MCF 10A (cell line): ENCODE measurements around the gene GABRG3. TPM values are rescaled to one million over a fixed set of nuclear protein-coding genes. Genes with fewer than 3 reads are reported as not detected.

Experiments
- BruUV-seq: library from RNA; stranded (reverse); fragments of 400-500 nt; replicated peaks from 2 replicates; lab custom pipeline; 2021; lab: Mats Ljungman, UMichigan
- CTCF ChIA-PET: fragments of 300-600 bp; sonication (Branson Sonifier 250); formaldehyde crosslinking; extraction: SDS; loops from one replicate; lab custom pipeline; 2021; ENCODE audit warnings: antibody characterized with exemption, inconsistent platforms; lab: Yijun Ruan, JAX
- POLR2A ChIA-PET: fragments of 300-600, 350-650 bp; sonication (Branson Sonifier 250); formaldehyde crosslinking; extraction: SDS; loops from one replicate; lab custom pipeline; 2020; ENCODE audit warnings: antibody characterized with exemption, inconsistent platforms; lab: Yijun Ruan, JAX
- DNase-seq: peaks from one replicate; pipeline ENCODE4 v3.0.0-alpha.2; 2018; ENCODE audit not compliant: unreplicated experiment
- H3K27ac Mint-ChIP-seq: one replicate; pipeline ENCODE4 v1.8.0; 2022; ENCODE audit warnings: mild to moderate bottlenecking, low read depth, mixed read lengths; ENCODE audit not compliant: unreplicated experiment
- H3K27me3 Mint-ChIP-seq: one replicate; pipeline ENCODE4 v1.8.0; 2022; ENCODE audit warnings: mixed read lengths; ENCODE audit not compliant: insufficient read depth, unreplicated experiment
- H3K36me3 Mint-ChIP-seq: one replicate; pipeline ENCODE4 v1.8.0; 2022; ENCODE audit warnings: mild to moderate bottlenecking, moderate library complexity, mixed read lengths; ENCODE audit not compliant: insufficient read depth, unreplicated experiment
- H3K4me1 Mint-ChIP-seq: one replicate; pipeline ENCODE4 v1.8.0; 2022; ENCODE audit warnings: mixed read lengths; ENCODE audit not compliant: insufficient read depth, unreplicated experiment
- H3K4me3 Mint-ChIP-seq: one replicate; pipeline ENCODE4 v1.8.0; 2022; ENCODE audit warnings: mild to moderate bottlenecking, moderate library complexity, mixed read lengths; ENCODE audit not compliant: unreplicated experiment
- H3K9me3 Mint-ChIP-seq: one replicate; pipeline ENCODE4 v1.8.0; 2022; ENCODE audit warnings: mixed read lengths; ENCODE audit not compliant: unreplicated experiment
- intact Hi-C: fragments of 100-400 bp; cut with micrococcal nuclease; formaldehyde crosslinking; loops from 2 replicates; pipeline ENCODE4 v1.14.1; 2022
- total RNA-seq: library from RNA; stranded (reverse); gene quantifications from 2 replicates; pipeline ENCODE4 v1.2.3, GENCODE V29; 2022
- TF ChIP-seq, protein P1 (sequence below): fragments of 200-600 bp; IDR thresholded peaks from one replicate; pipeline ENCODE4 v1.8.0; 2022; ENCODE audit warnings: antibody characterized with exemption, mild to moderate bottlenecking; ENCODE audit not compliant: unreplicated experiment

GABRG3 gene
- total RNA-seq, 1 experiment from 2014 or later = not detected

DNA sequence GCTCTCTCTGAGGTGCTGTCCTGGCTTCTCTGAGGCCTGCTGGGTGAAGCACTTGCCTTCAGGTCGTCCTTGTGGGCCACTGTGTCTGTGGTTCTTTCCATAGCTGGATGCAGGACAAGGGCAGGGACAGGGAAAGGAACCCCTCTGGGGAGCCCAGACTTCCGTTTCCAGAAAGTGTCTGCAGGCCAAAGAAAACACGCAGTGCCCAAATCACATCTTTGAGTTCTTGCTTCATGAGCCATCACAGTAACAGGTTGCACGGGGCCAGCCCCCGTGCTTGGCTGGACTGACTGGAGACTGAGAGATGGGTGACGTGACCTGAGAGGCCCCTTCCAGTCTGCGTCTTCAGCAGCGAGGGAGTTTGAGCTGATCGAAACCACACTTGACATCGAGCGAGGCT is 115.8 kb downstream of the GABRG3 start:
- ChIA-PET CTCF (no interaction called here), POLR2A (no interaction called here)
- H3K36me3 Mint-ChIP-seq = no peaks in the 10 kb centered on the region
- no peaks in the 10 kb centered on the region for H3K4me1 Mint-ChIP-seq
- intact Hi-C loops = no loop called here
- no peak overlapping the region for H3K4me3 Mint-ChIP-seq
- no TSS peak for BruUV-seq
- H3K9me3 Mint-ChIP-seq = peaks cover 18% of the 10 kb centered on the region
- H3K27ac Mint-ChIP-seq = no peak overlapping the region
- H3K27me3 Mint-ChIP-seq = no peaks in the 10 kb centered on the region
- TF ChIP-seq, protein P1, sequence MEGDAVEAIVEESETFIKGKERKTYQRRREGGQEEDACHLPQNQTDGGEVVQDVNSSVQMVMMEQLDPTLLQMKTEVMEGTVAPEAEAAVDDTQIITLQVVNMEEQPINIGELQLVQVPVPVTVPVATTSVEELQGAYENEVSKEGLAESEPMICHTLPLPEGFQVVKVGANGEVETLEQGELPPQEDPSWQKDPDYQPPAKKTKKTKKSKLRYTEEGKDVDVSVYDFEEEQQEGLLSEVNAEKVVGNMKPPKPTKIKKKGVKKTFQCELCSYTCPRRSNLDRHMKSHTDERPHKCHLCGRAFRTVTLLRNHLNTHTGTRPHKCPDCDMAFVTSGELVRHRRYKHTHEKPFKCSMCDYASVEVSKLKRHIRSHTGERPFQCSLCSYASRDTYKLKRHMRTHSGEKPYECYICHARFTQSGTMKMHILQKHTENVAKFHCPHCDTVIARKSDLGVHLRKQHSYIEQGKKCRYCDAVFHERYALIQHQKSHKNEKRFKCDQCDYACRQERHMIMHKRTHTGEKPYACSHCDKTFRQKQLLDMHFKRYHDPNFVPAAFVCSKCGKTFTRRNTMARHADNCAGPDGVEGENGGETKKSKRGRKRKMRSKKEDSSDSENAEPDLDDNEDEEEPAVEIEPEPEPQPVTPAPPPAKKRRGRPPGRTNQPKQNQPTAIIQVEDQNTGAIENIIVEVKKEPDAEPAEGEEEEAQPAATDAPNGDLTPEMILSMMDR = no peak
- DNase-seq = no peak

DNA sequence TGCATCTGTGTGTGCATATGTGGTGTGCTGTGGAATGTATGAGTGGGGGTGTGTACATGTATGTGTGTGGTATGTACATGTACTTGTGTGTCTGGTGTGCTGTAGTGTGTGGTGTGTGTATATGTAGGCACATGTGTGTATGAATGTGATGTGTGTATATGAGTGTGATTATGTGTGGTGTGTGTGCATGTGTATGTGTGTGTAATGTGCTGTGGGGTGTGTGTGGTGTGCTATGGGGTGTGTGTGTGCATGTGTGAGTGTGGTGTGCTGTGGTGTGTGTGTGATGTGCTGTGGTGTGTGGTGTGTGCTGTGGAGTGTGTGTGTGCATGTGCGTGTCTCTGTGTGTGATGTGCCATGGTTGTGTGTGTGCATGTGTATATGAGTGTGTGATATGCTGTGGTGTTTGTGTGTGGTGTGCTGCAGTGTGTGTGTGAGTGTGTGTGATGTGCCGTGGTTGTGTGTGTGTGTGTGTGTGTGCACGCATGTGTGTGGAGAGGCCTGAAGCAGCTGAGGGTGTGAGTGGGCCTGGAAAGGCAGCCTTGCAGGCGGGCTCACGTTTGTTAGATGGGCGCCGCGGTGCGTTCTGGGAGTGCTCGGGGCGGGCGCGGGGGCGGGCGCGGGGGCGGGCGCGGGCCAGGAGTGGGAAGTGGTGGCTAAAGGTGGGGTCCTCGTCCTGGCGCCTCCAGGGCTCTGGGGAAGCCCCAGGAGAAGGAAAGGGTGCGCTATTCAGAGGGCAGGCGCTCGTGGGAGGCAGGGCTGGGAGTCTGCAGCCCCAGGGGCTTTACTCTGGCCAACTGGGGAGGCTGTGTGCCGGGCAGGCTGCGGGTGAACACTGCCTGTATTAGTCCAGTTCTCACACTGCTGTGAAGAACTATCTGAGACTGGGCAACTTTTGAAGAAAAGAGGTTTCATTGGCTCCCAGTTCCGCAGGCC is 116.9 kb downstream of the GABRG3 start:
- POLR2A ChIA-PET = no interaction called here
- intact Hi-C loops = no loop called here
- BruUV-seq = no TSS peak

DNA sequence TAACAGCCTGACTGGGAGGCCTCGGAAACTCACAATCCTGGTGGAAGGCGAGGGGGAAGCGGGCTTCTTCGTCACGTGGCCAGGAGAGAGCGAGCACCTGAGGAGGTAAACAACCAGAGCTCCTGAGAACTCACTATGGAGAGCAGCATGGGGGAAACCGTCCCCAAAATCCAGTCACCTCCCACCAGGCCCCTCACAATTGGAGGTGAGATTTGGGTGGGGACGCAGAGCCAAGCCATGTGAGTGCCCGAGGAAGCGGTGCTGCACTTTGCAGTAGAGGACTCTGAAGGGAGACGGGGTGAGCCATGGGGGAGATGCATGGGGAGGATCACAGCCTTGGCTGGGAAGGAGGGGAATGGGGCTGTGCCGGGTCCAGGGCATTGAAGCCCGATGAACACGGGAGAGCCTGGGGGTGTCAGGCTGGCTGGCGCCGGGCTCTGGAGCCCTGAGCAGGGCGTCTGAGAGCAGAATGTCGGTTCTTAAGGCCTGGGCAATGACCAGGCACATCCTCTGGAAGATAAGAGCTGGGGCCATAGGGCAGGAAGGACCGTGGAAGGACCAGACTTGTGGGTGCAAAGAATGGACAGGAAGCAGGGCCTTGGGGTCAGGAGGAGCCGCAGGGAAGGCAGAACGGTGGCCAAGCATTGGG is 117.7 kb downstream of the GABRG3 start:
- no TSS peak for BruUV-seq
- POLR2A ChIA-PET = no interaction called here
- TF ChIP-seq, protein P1 = no peak
- intact Hi-C loops = no loop called here
- Mint-ChIP-seq H3K9me3 (peaks cover 32% of the 10 kb centered on the region), H3K4me3 (no peak overlapping the region), H3K27me3 (no peaks in the 10 kb centered on the region), H3K27ac (no peak overlapping the region), H3K4me1 (no peaks in the 10 kb centered on the region), H3K36me3 (no peaks in the 10 kb centered on the region)
- DNase-seq = no peak
- CTCF ChIA-PET = no interaction called here

More for the DNA sequence above, 116.9 kb downstream of the GABRG3 start:
- H3K27ac Mint-ChIP-seq = no peak overlapping the region
- TF ChIP-seq, protein P1 = no peak
- no peaks in the 10 kb centered on the region for H3K36me3 Mint-ChIP-seq
- no peak for DNase-seq
- H3K4me3 Mint-ChIP-seq = no peak overlapping the region
- H3K27me3 Mint-ChIP-seq = no peaks in the 10 kb centered on the region
- no peaks in the 10 kb centered on the region for H3K4me1 Mint-ChIP-seq
- H3K9me3 Mint-ChIP-seq = peaks cover 27% of the 10 kb centered on the region
- CTCF ChIA-PET = no interaction called here

DNA sequence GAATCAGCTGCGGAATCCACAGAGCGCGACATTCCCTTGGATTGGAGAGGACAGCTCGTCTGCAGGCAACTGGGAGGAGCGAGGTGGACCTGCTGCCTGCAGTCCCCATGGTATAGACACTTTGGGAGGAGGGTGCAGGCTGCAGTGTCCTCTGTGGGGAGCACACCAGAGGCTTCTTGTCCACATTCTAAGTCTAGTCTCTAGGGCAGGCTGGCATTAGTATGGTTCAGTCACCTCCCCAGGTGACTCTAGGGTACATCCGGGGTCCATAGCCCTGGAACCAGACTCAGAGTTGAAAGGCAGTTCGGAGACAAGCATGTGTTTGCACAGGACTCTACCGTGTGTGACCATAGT is 118.2 kb downstream of the GABRG3 start:
- H3K4me1 Mint-ChIP-seq = no peaks in the 10 kb centered on the region
- no TSS peak for BruUV-seq
- TF ChIP-seq, protein P1 = no peak
- H3K4me3 Mint-ChIP-seq = no peak overlapping the region
- H3K9me3 Mint-ChIP-seq = peaks cover 33% of the 10 kb centered on the region
- H3K27ac Mint-ChIP-seq = no peak overlapping the region
- POLR2A ChIA-PET = no interaction called here
- no peaks in the 10 kb centered on the region for H3K36me3 Mint-ChIP-seq
- CTCF ChIA-PET = no interaction called here
- DNase-seq = no peak
- intact Hi-C loops = no loop called here
- H3K27me3 Mint-ChIP-seq = no peaks in the 10 kb centered on the region
